Progenitor cell of endocrine pancreas (in vitro differentiated cells): ENCODE measurements around the gene CTNNBL1. TPM values are rescaled to one million over a fixed set of nuclear protein-coding genes. Genes with fewer than 3 reads are reported as not detected.

Source experiments
- DNase-seq: peaks from one replicate; pipeline ENCODE4 v3.0.0; 2021; ENCODE audit warnings: low spot score; ENCODE audit not compliant: unreplicated experiment
- H3K27ac Mint-ChIP-seq: 2 replicates; pipeline ENCODE4 v1.8.0; 2021; ENCODE audit warnings: mild to moderate bottlenecking, moderate library complexity, mixed read lengths
- H3K27me3 Mint-ChIP-seq: 2 replicates; pipeline ENCODE4 v1.8.0; 2021; ENCODE audit warnings: mixed read lengths
- H3K36me3 Mint-ChIP-seq: 2 replicates; pipeline ENCODE4 v1.8.0; 2022; ENCODE audit warnings: mixed read lengths; ENCODE audit not compliant: insufficient read depth
- H3K4me1 Mint-ChIP-seq: 2 replicates; pipeline ENCODE4 v1.8.0; 2021; ENCODE audit warnings: low read depth, mixed read lengths
- H3K4me3 Mint-ChIP-seq: 2 replicates; pipeline ENCODE4 v1.8.0; 2021; ENCODE audit warnings: low read depth, mild to moderate bottlenecking, moderate library complexity, mixed read lengths
- H3K9me3 Mint-ChIP-seq: 2 replicates; pipeline ENCODE4 v1.8.0; 2021; ENCODE audit warnings: low read depth, mixed read lengths
- CTCF ChIP-seq: fragments of 200-600 bp; sonication (generic); IDR thresholded peaks from one replicate; pipeline ENCODE4 v1.5.0; 2021; ENCODE audit warnings: antibody characterized with exemption, mild to moderate bottlenecking; ENCODE audit not compliant: unreplicated experiment
- total RNA-seq: library from RNA; stranded (reverse); gene quantifications from 2 replicates; pipeline ENCODE4 v1.2.1, GENCODE V29; 2021

Gene CTNNBL1
- total RNA-seq, 1 donor from 2014 or later = 60.4 TPM

GRCh38 chr20:37902504-37903313 is 208.9 kb downstream of the CTNNBL1 start, which contains the start of gene VSTM2L:
Gene VSTM2L (plus strand): TSS chr20:37903127. CDS start chr20:37903351, 224 bp downstream.
- Mint-ChIP-seq H3K9me3 (no peaks in the 10 kb centered on the region), H3K36me3 (no peaks in the 10 kb centered on the region), H3K4me1 (peaks cover 7% of the 10 kb centered on the region), H3K27ac (peak within 1 kb of the TSS; percentile 62), H3K27me3 (peaks cover 64% of the 10 kb centered on the region), H3K4me3 (peak within 1 kb of the TSS; percentile 68)
- DNase-seq = no peak
- TF ChIP-seq CTCF = no peak

- Mint-ChIP-seq H3K4me1 (peaks cover 6% of the 10 kb centered on the region), H3K27ac (no peak overlapping the region), H3K27me3 (peaks cover 69% of the 10 kb centered on the region), H3K36me3 (no peaks in the 10 kb centered on the region), H3K9me3 (no peaks in the 10 kb centered on the region), H3K4me3 (peak overlapping the region; percentile 67)
- DNase-seq = no peak
- peak; percentile 46 for TF ChIP-seq CTCF
These were observed 209.6 kb downstream of the CTNNBL1 start for GRCh38 chr20:37903317-37904007.

GRCh38 chr20:37904008-37904642 is 210.3 kb downstream of the CTNNBL1 start:
- H3K4me1 Mint-ChIP-seq = peaks cover 6% of the 10 kb centered on the region
- no peak overlapping the region for H3K27ac Mint-ChIP-seq
- no peak for TF ChIP-seq CTCF
- peak overlapping the region; percentile 67 for H3K4me3 Mint-ChIP-seq
- no peaks in the 10 kb centered on the region for H3K9me3 Mint-ChIP-seq
- H3K36me3 Mint-ChIP-seq = no peaks in the 10 kb centered on the region
- peaks cover 73% of the 10 kb centered on the region for H3K27me3 Mint-ChIP-seq
- no peak for DNase-seq

GRCh38 chr20:37904845-37905373 is 211.1 kb downstream of the CTNNBL1 start:
- no peak for TF ChIP-seq CTCF
- H3K27me3 Mint-ChIP-seq = peaks cover 67% of the 10 kb centered on the region

More at GRCh38 chr20:37904845-37905373, 211.1 kb downstream of the CTNNBL1 start:
- no peaks in the 10 kb centered on the region for H3K9me3 Mint-ChIP-seq
- no peak overlapping the region for H3K27ac Mint-ChIP-seq
- no peaks in the 10 kb centered on the region for H3K36me3 Mint-ChIP-seq
- peaks cover 6% of the 10 kb centered on the region for H3K4me1 Mint-ChIP-seq
- DNase-seq = no peak
- no peak overlapping the region for H3K4me3 Mint-ChIP-seq
